ENCODE data around the gene MX1. TPM values are rescaled to one million over a fixed set of nuclear protein-coding genes. Genes with fewer than 3 reads are reported as not detected.

The MX1 gene
- total RNA-seq: 2.4 TPM in 2 replicates

GRCh38 chr21:41425954-41426675 is at the start of gene MX1:
TSS of gene MX1 (plus strand) at chr21:41426239. CDS start at chr21:41432071, 5,832 bp downstream.

GRCh38 chr21:41507521-41508414 is 81.7 kb downstream of the MX1 start, which contains the start of gene TMPRSS2:
TSS of gene TMPRSS2 (minus strand) at chr21:41508158. CDS start at chr21:41498133, 10,025 bp downstream.

Other genes starting within 250 kb of the MX1 start
- gene FAM3B, start 109.4 kb upstream of the MX1 start, total RNA-seq: not detected in 2 replicates
- 0.39 and 0.43 TPM in 2 replicates for gene MX2, start 64.2 kb upstream of the MX1 start, total RNA-seq
- not detected in 2 replicates for gene TMPRSS2, start 81.9 kb downstream of the MX1 start, total RNA-seq